H9 (cell line): ENCODE results near the gene MCRIP1. TPM values are rescaled to one million over a fixed set of nuclear protein-coding genes. Genes with fewer than 3 reads are reported as not detected.

Experiments used
- DNase-seq: peaks from one replicate; pipeline ENCODE4 v3.0.0-alpha.2; 2017
- H2AFZ ChIP-seq: one replicate; pipeline ENCODE4 v1.6.1; 2013; ENCODE audit warnings: mild to moderate bottlenecking, low read length, control low read depth, moderate library complexity
- H2AK5ac ChIP-seq: 2 replicates; pipeline ENCODE4 v1.6.1; 2013; ENCODE audit warnings: low read length, control low read depth, mixed read lengths; ENCODE audit not compliant: insufficient read length
- H2BK120ac ChIP-seq: one replicate; pipeline ENCODE4 v1.6.1; 2013; ENCODE audit warnings: low read depth, mild to moderate bottlenecking, low read length, control low read depth, inconsistent platforms; ENCODE audit not compliant: poor library complexity, severe bottlenecking
- H2BK12ac ChIP-seq: 2 replicates; pipeline ENCODE4 v1.6.1; 2013; ENCODE audit warnings: low read length, control low read depth, mixed read lengths, low read depth; ENCODE audit not compliant: insufficient read length
- H2BK15ac ChIP-seq: 2 replicates; pipeline ENCODE4 v1.6.1; 2013; ENCODE audit warnings: low read depth, low read length, control low read depth
- H2BK20ac ChIP-seq: one replicate; pipeline ENCODE4 v1.6.1; 2013; ENCODE audit warnings: low read depth, mild to moderate bottlenecking, low read length, control low read depth, inconsistent platforms; ENCODE audit not compliant: poor library complexity, severe bottlenecking
- H2BK5ac ChIP-seq: 2 replicates; pipeline ENCODE4 v1.6.1; 2013; ENCODE audit warnings: low read length, control low read depth, mixed read lengths; ENCODE audit not compliant: insufficient read length
- H3K14ac ChIP-seq: 2 replicates; pipeline ENCODE4 v1.6.1; 2013; ENCODE audit warnings: low read length, control low read depth; ENCODE audit not compliant: insufficient read depth
- H3K18ac ChIP-seq: 2 replicates; pipeline ENCODE4 v1.6.1; 2013; ENCODE audit warnings: low read depth, mild to moderate bottlenecking, mixed read lengths, low read length, control low read depth; ENCODE audit not compliant: insufficient read length
- H3K23ac ChIP-seq: 2 replicates; pipeline ENCODE4 v1.6.1; 2013; ENCODE audit warnings: low read length, control low read depth, mixed read lengths, low read depth; ENCODE audit not compliant: insufficient read length
- H3K23me2 ChIP-seq: 2 replicates; pipeline ENCODE4 v1.6.1; 2013; ENCODE audit warnings: low read depth, mild to moderate bottlenecking, mixed read lengths, low read length, control low read depth; ENCODE audit not compliant: insufficient read length, poor library complexity, severe bottlenecking
- H3K27ac ChIP-seq: 2 replicates; pipeline ENCODE4 v1.5.1; 2013; ENCODE audit warnings: low read length, control low read depth, mixed read lengths, low read depth; ENCODE audit not compliant: insufficient read length
- H3K27me3 ChIP-seq: 2 replicates; pipeline ENCODE4 v1.6.1; 2013; ENCODE audit warnings: low read length, control low read depth, inconsistent platforms; ENCODE audit not compliant: insufficient read depth
- H3K4ac ChIP-seq: 2 replicates; pipeline ENCODE4 v1.6.1; 2013; ENCODE audit warnings: low read depth, mild to moderate bottlenecking, control low read depth, inconsistent platforms, low read length, moderate library complexity
- H3K4me1 ChIP-seq: 2 replicates; pipeline ENCODE4 v1.6.1; 2013; ENCODE audit warnings: low read length, control low read depth, inconsistent platforms; ENCODE audit not compliant: insufficient read depth
- H3K4me2 ChIP-seq: 2 replicates; pipeline ENCODE4 v1.6.1; 2013; ENCODE audit warnings: low read length, control low read depth, mixed read lengths; ENCODE audit not compliant: insufficient read length, insufficient read depth
- H3K56ac ChIP-seq: 2 replicates; pipeline ENCODE4 v1.6.1; 2013; ENCODE audit warnings: low read depth, mild to moderate bottlenecking, mixed read lengths, low read length, control low read depth; ENCODE audit not compliant: insufficient read length
- H3K79me1 ChIP-seq: 2 replicates; pipeline ENCODE4 v1.6.1; 2013; ENCODE audit warnings: low read depth, mild to moderate bottlenecking, moderate library complexity, low read length, control low read depth, inconsistent platforms; ENCODE audit not compliant: insufficient read depth, poor library complexity, severe bottlenecking
- H3K79me2 ChIP-seq: 2 replicates; pipeline ENCODE4 v1.6.1; 2013; ENCODE audit warnings: low read length, control low read depth, inconsistent platforms; ENCODE audit not compliant: insufficient read depth
- H3K9ac ChIP-seq: 2 replicates; pipeline ENCODE4 v1.6.1; 2013; ENCODE audit warnings: low read length, control low read depth, mixed read lengths; ENCODE audit not compliant: insufficient read length; ENCODE audit errors: extremely low read depth
- H3K9me3 ChIP-seq: one replicate; pipeline ENCODE4 v1.6.1; 2013; ENCODE audit warnings: low read depth, low read length, inconsistent platforms; ENCODE audit not compliant: control insufficient read depth
- H3T11ph ChIP-seq: one replicate; pipeline ENCODE4 v1.6.1; 2013; ENCODE audit warnings: mild to moderate bottlenecking, low read length, control low read depth, inconsistent platforms
- H4K20me1 ChIP-seq: one replicate; pipeline ENCODE4 v1.6.1; 2013; ENCODE audit not compliant: control insufficient read depth, insufficient read length, insufficient read depth
- H4K5ac ChIP-seq: 2 replicates; pipeline ENCODE4 v1.6.1; 2013; ENCODE audit warnings: low read depth, mild to moderate bottlenecking, mixed read lengths, low read length, control low read depth; ENCODE audit not compliant: insufficient read length
- H4K8ac ChIP-seq: replicated peaks from 2 replicates; pipeline ENCODE4 v1.6.1; 2013; ENCODE audit warnings: low read length, control low read depth, mixed read lengths, low read depth; ENCODE audit not compliant: insufficient read length
- H4K91ac ChIP-seq: 2 replicates; pipeline ENCODE4 v1.6.1; 2013; ENCODE audit warnings: low read depth, mild to moderate bottlenecking, moderate library complexity, mixed read lengths, low read length, control low read depth; ENCODE audit not compliant: insufficient read length
- H3K27ac Mint-ChIP-seq, 3 experiments: 2 replicates in 2 of 3; 3 replicates in 1 of 3; pipeline ENCODE4 v1.8.0; 2020 to 2021; ENCODE audit warnings: mixed read lengths in 3 of 3, mild to moderate bottlenecking in 1 of 3, moderate library complexity in 1 of 3
- H3K27me3 Mint-ChIP-seq: 2 replicates; pipeline ENCODE4 v1.8.0; 2021; ENCODE audit warnings: low read depth, mild to moderate bottlenecking, moderate library complexity, mixed read lengths
- H3K36me3 Mint-ChIP-seq, 3 experiments: 2 replicates in 2 of 3; 3 replicates in 1 of 3; pipeline ENCODE4 v1.8.0; 2020 to 2021; ENCODE audit warnings: low read depth in 3 of 3, mixed read lengths in 3 of 3; ENCODE audit not compliant: insufficient read depth in 1 of 3
- H3K4me1 Mint-ChIP-seq, 2 experiments: 2 replicates each; pipeline ENCODE4 v1.8.0; 2020; ENCODE audit warnings: mixed read lengths in 2 of 2
- H3K4me3 Mint-ChIP-seq, 2 experiments: 2 replicates in 1 of 2; 3 replicates in 1 of 2; pipeline ENCODE4 v1.8.0; 2020 to 2021; ENCODE audit warnings: mild to moderate bottlenecking in 2 of 2, mixed read lengths in 2 of 2, moderate library complexity in 1 of 2
- H3K9me3 Mint-ChIP-seq, 2 experiments: 2 replicates in 1 of 2; 3 replicates in 1 of 2; pipeline ENCODE4 v1.8.0; 2020; ENCODE audit warnings: mild to moderate bottlenecking in 2 of 2, mixed read lengths in 2 of 2, moderate library complexity in 1 of 2
- WGBS: extraction: QIAGEN DNeasy Blood & Tissue Kit; methylation state at CpG from one replicate; pipeline ENCODE4 v1.1.7; 2013; ENCODE audit warnings: missing lambda C conversion rate, low lambda C conversion rate, mixed read lengths; ENCODE audit not compliant: insufficient read length; ENCODE audit errors: extremely low coverage; 5-methylcytosine and 5-hydroxymethylcytosine counted together
- total RNA-seq: library from RNA; stranded (reverse); gene quantifications from 2 replicates; pipeline ENCODE4 v1.2.1, GENCODE V29; 2021
- TF ChIP-seq, protein P1 (sequence below): fragments of 200-600 bp; sonication (generic); conservative IDR thresholded peaks from 3 replicates; pipeline ENCODE4 v1.8.0; 2021; ENCODE audit warnings: antibody characterized with exemption, mild to moderate bottlenecking

Gene MCRIP1
- total RNA-seq, 1 experiment from 2014 or later = 118 TPM

DNA sequence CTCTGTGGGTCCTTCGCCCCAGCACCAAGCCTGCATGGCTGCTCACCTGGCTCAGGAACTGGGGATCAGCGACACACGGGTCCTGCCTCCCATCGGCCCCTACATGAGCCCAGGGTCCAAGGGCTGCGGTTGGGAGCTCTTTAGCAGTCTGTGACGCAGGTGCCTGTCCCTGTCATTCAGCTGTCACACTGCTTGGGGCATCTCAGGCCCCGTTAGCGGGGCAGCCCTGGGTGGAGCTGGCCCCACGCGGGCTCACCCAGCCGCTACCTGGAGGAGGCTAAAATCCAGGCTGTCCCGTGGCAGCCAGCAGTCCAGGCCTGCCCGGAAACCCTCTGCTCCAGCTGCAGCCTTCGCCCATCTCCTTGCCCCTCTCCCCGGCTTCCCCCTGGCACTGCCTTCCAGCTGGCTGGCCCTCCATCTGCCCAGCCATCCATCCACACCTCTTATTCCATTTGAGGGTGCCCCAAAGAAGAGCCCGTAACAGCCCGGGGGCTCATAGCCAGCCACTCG is 25.8 kb downstream of the MCRIP1 start:
- H3K14ac ChIP-seq = no peak overlapping the region; the same call in 1 of the 2 replicates
- no peak overlapping the region for H3K4me3 Mint-ChIP-seq
- H3K4me1 Mint-ChIP-seq = peaks cover 0 to 6% of the 10 kb centered on the region in 2 experiments; a peak in 1 of 4 replicates
- H3K9me3 Mint-ChIP-seq = no peaks in the 10 kb centered on the region; a peak in 3 of 5 replicates
- no peak overlapping the region for H4K8ac ChIP-seq
- no peaks in the 10 kb centered on the region for H3K36me3 Mint-ChIP-seq
- H2AFZ ChIP-seq = no peak overlapping the region
- peaks cover 29% of the 10 kb centered on the region for H3K27me3 ChIP-seq
- no peak overlapping the region for H2BK12ac ChIP-seq
- peaks cover 67% of the 10 kb centered on the region for H3K27me3 Mint-ChIP-seq
- H3K27ac ChIP-seq = no peak overlapping the region
- no peak overlapping the region for H2BK120ac ChIP-seq
- no peak overlapping the region for H4K5ac ChIP-seq
- no peak overlapping the region for H4K91ac ChIP-seq
- H3K9me3 ChIP-seq = no peaks in the 10 kb centered on the region
- H3K56ac ChIP-seq = no peak overlapping the region
- H3K79me1 ChIP-seq = no peaks in the 10 kb centered on the region
- H2BK5ac ChIP-seq = no peak overlapping the region
- no peak overlapping the region for H3K23ac ChIP-seq
- H2BK20ac ChIP-seq = no peak overlapping the region
- H3K9ac ChIP-seq = no peak overlapping the region
- H4K20me1 ChIP-seq = no peaks in the 10 kb centered on the region
- no peak overlapping the region for H3T11ph ChIP-seq
- H2AK5ac ChIP-seq = no peak overlapping the region
- TF ChIP-seq, protein P1, sequence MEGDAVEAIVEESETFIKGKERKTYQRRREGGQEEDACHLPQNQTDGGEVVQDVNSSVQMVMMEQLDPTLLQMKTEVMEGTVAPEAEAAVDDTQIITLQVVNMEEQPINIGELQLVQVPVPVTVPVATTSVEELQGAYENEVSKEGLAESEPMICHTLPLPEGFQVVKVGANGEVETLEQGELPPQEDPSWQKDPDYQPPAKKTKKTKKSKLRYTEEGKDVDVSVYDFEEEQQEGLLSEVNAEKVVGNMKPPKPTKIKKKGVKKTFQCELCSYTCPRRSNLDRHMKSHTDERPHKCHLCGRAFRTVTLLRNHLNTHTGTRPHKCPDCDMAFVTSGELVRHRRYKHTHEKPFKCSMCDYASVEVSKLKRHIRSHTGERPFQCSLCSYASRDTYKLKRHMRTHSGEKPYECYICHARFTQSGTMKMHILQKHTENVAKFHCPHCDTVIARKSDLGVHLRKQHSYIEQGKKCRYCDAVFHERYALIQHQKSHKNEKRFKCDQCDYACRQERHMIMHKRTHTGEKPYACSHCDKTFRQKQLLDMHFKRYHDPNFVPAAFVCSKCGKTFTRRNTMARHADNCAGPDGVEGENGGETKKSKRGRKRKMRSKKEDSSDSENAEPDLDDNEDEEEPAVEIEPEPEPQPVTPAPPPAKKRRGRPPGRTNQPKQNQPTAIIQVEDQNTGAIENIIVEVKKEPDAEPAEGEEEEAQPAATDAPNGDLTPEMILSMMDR = no peak
- H3K23me2 ChIP-seq = peaks cover 6% of the 10 kb centered on the region
- no peaks in the 10 kb centered on the region for H3K79me2 ChIP-seq
- H3K27ac Mint-ChIP-seq = no peak overlapping the region
- no peak for DNase-seq
- WGBS = no CpG with 5 or more reads among the region's 18 CpGs
- no peak overlapping the region for H3K4ac ChIP-seq
- no peak overlapping the region for H3K18ac ChIP-seq
- no peak overlapping the region for H3K4me2 ChIP-seq
- no peaks in the 10 kb centered on the region for H3K4me1 ChIP-seq
- H2BK15ac ChIP-seq = no peak overlapping the region
